ENCODE data around the gene CWF19L1.

CWF19L1 gene

DNA sequence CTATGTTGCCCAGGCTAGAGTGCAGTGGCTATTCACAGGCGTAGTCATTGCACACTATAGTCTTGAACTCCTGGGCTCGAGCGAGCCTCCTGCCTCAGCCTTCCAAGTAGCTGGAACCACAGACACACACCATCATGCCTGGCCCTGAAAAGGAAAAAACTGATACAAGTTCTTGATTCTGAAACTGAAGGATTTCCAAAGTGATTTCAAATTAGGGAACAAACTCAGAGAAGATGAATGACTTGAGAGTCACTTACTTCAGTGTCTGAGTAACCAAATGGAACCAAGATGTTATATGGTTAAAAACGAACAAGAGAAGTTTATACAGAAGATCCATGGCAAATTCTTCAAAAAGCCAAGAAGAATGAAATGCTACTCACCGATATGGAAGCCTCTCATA, 14.4 kb downstream of the CWF19L1 start:
- DNase-seq, result no peak

DNA sequence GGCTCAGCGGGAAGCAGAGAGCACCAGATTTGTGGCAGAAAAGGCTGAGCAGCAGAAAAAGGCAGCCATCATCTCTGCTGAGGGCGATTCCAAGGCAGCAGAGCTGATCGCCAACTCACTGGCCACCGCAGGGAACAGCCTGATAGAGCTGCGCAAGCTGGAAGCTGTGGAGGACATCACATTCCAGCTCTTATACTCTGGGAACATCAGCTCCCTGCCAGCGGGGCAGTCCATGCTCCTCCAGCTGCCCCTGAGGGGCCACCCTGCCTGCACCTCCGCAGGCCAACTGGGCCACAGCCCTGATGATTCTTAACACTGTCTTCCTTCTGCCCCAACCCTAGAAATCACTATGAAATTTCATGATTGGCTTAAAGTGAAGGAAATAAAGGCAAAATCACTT, 18.6 kb downstream of the CWF19L1 start:
- DNase-seq, result no peak

GRCh38 chr10:100245484-100246220, 21.8 kb downstream of the CWF19L1 start:
- no peak for DNase-seq

- no peak for DNase-seq
These were observed 27.6 kb downstream of the CWF19L1 start for GRCh38 chr10:100239851-100240250.

DNA sequence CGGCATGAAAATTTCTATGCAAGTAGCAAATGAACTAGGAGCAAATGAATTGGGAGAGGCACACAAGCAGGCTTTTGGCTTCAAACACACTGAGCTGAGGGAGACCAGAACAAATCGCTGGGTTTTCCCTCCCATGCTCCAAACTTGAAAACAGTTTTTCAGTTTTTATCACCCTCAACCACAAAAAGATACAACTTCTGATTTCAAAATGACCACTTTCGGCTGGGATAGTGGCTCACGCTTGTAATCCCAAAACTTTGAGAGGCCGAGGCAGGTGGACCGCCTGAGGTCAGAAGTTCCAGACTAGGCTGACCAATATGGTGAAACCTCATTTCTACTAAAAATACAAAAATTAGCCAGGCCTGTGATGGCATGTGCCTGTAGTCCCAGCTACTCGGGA, 29.0 kb downstream of the CWF19L1 start:
- no peak for DNase-seq

- no peak for DNase-seq
These were observed 35.3 kb downstream of the CWF19L1 start for GRCh38 chr10:100232101-100232500.

DNA sequence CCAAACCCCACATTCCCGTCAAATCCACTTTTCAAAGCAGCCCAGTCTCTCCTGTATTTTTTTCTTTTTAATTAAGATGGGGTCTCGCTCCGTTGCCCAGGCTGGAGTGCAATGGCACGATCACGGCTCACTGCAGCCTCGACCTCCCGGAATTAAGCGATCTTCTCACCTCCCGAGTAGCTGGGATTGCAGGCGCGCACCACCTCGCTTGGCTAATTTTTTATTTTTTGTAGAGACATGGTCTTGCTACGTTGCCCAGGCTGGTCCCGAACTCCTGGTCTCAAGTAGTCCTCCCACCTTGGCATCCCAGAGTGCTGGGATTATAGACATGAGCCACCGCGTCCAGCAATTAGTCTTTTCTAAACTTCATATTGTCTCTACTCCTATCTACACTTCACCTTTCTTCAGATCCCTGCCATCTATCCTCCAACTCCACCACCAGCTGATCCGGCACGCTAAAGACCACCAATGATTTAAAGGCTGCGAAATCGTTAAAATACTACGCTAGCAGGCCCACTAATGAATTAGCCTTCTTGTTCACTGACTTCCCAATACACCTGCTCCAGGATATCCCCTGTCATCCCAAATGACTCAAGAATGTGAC, 37.5 kb downstream of the CWF19L1 start:
- peak in 2 of 56 donors; percentile 3 to 18 for DNase-seq

DNA sequence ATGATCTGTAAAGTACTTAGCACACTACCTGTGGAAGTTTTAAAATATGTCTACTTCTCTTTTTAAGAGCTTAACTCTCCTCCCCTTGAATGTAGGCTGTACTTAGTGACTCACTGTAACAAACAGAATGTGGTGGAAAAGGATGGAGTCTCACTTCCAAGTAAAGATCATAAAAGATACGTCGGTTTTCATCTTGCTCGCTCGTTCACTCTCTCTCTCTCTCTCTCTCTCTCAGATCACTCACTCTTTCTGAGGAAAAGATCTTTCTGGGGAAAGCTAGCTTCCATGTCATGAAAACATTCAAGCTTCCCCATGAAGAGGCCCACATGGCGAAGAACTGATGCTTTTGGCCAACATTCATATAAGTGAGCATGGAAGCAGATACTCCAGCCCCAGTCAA, 43.6 kb downstream of the CWF19L1 start:
- DNase-seq, result no peak

DNA sequence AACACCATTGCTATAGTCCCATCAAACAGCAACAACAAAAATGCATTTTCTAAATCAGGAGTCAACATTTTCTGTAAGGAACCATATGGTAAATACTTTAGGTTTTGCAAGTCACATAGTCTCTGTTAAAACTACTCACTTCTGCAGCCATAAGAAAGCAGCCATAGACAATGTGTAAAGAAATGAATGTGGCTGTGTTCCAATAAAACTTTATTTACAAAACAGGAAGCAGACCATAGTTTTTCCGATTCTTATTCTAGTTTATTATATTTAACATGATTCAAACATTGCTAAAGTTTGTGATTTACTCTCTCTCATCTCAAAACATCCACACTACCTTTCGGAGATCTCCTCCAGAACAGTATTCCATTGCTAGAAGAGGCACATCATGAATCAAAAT, 44.9 kb downstream of the CWF19L1 start:
- no peak for DNase-seq

DNA sequence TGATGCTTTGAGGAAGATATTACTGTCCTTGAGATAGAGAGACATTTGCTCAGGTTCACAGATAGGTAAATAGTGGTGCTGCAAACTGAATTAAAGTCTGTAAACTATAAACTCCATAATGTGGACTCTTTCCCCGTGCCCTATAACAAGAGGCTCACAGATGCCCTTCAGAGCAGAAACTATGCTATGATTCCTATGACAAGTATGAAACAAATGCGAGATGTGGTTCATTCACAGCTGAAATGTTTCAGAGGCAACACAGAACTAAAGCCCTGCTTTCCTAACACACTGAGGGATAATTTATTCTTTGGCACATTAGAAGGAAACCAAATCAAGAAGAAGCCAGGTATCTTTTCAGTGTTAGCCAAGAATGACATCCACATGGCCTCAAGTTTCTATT, 51.4 kb downstream of the CWF19L1 start:
- no peak for DNase-seq

- no peak for DNase-seq
These were observed 58.1 kb downstream of the CWF19L1 start for GRCh38 chr10:100209303-100209702.

DNA sequence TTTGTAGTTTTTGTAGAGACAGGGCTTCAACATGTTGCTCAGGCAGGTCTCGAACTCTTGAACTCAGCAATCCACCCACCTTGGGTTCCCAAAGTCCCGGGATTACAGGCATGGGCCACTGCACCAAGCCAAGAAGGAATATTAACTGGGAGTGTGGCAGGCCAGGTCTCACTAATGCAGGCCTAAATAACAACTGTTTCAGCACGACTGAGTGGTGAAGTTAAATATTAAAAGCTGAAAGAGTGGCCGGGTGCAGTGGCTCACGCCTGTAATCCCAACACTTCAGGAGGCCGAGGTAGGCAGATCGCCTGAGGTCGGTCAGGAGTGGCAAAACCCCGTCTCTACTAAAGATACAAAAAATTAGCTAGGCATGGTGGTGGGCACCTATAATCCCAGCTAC, 59.2 kb downstream of the CWF19L1 start:
- no peak for DNase-seq

DNA sequence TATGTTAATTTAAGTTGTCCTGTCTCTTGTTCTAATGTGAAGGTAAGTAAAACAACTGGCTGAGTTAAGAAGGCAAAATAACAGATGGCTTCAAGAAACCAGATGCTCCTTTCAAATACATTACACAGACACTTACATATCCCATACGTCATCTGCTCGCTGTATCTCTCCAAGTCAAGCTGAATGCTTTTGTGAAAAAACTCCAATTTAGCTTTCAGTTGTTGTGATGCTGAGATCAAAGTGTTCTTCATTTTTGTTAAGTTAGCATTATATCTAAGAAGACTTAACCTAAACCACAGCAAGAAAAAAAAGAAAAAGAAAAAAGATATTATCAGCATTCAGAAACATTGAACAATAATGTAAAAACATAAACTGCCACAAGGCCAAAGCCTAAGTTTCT, 63.1 kb downstream of the CWF19L1 start:
- no peak for DNase-seq

DNA sequence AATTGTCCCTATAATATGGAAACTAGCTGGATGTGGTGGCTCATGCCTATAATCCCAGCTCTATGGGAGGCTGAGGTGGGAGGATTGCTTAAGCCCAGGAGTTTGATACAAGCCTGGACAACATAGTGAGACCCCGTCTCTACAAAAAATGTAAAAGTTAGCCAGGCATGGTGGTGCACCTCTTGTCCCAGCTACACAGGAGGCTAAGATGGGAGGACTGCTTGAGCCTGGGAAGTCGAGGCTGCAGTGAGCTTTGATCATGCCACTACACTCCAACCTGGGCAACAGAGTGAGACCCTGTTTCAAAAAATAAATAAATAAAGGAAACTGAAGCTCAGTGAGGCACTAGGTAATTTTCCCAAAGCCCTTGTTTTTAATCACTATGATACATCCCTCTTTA, 65.9 kb downstream of the CWF19L1 start:
- DNase-seq, result no peak

GRCh38 chr10:100194711-100195110, 72.7 kb downstream of the CWF19L1 start:
- DNase-seq, result no peak

DNA sequence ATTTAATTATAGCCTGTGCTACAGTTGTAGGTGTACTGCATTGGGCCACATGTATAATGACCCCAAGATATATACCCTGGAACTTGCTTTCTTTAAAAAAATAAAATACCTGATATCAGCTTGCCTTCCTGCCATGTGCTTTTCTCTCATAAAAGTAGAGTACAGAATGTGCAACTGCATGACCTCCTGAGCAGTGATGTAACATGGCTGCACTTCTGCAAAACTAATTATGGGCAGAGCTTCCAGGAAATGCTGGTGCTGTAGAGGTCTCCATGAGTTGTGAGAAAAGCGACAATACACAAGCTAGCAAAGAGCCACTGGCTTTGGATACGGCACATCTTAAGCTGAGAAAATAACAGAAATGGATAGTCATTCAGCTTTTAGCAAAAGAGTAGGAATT, 75.1 kb downstream of the CWF19L1 start:
- peak in 2 of 56 donors; percentile 1 for DNase-seq

- peak in 13 of 56 donors; percentile 2 to 57 (median 18) for DNase-seq
These were observed 80.9 kb downstream of the CWF19L1 start for GRCh38 chr10:100186253-100187212.

DNA sequence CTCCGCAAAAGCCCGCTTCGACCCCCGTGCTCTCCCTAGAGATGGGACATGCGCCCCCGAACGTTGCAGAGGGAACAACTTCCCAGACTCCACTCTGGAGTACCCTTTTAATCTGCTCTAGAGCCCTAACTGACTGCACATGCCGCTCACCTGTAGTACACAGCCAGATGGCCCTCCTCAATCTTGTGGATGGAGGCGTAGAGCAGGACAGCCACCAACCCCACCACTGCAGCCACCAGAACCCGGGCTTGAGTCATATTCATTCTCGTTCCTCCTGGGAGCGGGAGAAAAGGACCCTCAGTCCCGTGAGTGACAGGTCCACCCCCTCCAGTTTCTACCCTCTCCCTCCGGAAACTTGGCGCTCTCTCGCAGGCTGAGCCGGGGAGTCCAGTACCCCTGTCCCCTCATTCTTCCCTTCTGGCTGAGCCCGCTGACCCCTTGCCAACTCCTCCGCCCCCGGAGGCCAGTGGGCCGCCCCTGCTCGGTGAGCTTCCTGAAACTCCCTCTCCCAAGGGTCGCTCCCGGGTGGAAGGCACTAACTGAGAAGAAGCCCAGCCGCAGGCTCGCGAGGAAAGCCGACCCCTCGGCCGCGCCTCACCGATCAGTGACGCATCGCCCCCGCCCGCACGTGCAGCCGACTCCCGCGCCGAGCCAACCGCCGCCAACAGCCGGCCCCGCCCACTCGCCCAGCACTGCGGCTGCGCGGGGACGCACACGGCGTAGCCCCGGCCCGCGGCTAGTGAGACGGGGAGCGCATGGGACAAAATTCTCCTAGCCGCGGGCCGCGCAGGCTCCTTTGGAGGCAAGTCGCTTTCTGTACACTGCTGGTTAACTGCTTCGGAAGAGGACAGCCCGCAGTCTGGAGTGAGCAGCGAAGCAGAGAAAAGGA, 81.8 kb downstream of the CWF19L1 start, which contains the start of gene ERLIN1:
ERLIN1 (minus strand) TSS at position 666 of the 889 bp plus-strand sequence; CDS start at position 263, 403 bp downstream.
- peak; percentile 30 to 93 (median 83) for DNase-seq

GRCh38 chr10:100184840-100185239, 82.6 kb downstream of the CWF19L1 start:
- DNase-seq, result no peak

DNA sequence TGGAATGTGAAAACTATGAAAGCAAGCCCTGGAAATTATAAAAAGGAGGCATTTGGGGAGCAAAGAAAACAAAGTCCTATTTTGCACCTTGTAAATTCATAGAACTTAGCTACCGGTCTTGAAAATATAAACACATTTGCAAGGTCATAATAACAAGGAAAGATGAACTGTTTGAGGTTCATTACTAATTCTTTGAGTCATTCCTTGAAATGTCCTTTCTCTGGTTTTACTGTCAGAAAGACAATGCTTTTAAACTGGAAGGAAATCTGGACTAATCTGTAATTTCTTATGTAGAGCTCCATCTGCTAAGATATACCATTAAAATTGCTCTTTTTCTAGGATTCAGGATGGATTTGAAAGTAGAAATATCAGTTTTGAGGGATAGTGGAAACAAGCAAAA, 83.0 kb downstream of the CWF19L1 start:
- DNase-seq, result no peak

- no peak for DNase-seq
These were observed 84.0 kb downstream of the CWF19L1 start for GRCh38 chr10:100183481-100183880.
